WI38 (cell line): ENCODE measurements around the gene ERI2.

ENCODE experiments used
- H3K4me3 ChIP-seq: 2 replicates; pipeline ENCODE4 v1.5.1; 2011; ENCODE audit warnings: low read depth, mild to moderate bottlenecking, control low read depth, low read length
- TF ChIP-seq, protein P1 (sequence below): IDR thresholded peaks from 2 replicates; pipeline ENCODE4 v1.5.1; 2012; ENCODE audit warnings: low read depth, mild to moderate bottlenecking, control low read depth, low read length

The ERI2 gene

DNA sequence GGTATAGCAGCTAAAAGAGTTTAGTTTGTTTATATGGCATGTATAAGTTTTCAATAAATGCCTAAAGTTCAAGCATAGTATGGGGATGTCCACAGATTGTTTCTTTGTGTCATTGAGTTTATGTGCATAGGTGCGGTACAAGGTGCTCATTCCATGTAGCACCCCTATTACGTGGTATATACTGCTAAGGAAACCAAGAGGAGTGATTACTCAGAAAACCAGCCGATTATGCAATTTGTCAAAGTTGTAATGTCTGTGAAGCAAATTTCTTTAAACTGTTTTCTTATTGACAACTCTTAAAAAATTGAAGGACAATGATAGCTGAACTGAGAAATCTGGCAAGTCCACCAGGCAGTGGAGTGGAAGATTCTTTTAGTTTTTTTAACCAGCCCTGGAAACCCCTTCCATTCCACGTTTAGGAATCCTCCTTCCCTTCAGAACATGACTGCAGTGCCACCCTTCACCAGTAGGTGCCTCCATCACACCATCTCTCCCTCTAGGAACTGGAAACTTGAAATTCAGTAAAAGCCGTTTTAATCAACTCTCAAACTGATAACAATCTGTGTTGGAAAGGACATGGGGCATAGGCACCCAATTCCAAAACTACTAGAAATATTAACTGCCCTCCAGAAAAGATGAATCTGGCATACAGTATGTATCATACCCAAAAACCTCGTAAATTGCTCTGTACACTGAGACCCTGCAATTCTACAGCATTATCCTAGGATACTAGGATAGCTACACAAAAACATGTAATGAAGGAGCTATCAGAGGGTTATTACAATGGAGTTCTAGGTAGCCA lies 43.5 kb upstream of the ERI2 start:
- H3K4me3 ChIP-seq, result no peak overlapping the region
- TF ChIP-seq, protein P1, sequence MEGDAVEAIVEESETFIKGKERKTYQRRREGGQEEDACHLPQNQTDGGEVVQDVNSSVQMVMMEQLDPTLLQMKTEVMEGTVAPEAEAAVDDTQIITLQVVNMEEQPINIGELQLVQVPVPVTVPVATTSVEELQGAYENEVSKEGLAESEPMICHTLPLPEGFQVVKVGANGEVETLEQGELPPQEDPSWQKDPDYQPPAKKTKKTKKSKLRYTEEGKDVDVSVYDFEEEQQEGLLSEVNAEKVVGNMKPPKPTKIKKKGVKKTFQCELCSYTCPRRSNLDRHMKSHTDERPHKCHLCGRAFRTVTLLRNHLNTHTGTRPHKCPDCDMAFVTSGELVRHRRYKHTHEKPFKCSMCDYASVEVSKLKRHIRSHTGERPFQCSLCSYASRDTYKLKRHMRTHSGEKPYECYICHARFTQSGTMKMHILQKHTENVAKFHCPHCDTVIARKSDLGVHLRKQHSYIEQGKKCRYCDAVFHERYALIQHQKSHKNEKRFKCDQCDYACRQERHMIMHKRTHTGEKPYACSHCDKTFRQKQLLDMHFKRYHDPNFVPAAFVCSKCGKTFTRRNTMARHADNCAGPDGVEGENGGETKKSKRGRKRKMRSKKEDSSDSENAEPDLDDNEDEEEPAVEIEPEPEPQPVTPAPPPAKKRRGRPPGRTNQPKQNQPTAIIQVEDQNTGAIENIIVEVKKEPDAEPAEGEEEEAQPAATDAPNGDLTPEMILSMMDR, result peak; percentile 99

DNA sequence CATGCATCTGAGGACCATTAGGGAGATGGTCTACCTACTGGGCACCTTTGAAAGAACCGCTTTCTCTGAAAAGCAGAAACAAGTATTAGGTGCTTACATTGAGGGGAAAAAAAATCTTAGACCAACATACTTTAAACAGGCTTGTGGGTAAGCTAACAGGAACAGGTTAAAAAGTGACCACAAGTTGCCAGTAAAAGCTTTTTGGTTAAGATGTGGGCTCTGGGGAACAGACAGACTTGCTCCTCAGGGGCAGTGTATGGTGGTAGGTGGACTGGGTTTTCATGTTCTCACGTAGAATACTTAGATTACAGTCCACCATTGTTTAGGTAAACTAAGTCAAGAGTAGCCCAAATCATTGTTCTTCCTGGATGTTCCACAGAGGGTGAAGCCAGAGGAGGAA lies 41.3 kb upstream of the ERI2 start:
- TF ChIP-seq, protein P1, result no peak
- no peak overlapping the region for H3K4me3 ChIP-seq

DNA sequence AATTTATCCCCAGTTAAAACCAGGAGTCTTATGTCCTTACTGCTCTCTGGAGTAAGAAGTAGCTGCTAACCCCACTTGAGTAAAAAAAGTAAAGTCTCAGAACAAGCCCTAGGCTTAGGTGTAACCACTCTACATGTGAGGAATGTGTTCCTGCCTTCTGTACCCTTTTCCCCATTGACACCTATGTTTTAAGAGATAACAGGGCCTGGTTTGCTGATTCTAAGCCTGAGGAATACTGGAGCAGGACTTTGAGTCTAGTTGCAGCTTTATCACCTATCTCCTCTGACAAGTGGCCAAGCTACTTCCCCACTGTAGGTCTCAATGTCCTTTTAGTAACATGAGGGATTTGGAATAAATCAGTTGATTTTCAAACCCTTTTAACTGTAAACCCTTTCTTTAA lies 40.3 kb upstream of the ERI2 start:
- no peak overlapping the region for H3K4me3 ChIP-seq
- TF ChIP-seq, protein P1, result no peak

DNA sequence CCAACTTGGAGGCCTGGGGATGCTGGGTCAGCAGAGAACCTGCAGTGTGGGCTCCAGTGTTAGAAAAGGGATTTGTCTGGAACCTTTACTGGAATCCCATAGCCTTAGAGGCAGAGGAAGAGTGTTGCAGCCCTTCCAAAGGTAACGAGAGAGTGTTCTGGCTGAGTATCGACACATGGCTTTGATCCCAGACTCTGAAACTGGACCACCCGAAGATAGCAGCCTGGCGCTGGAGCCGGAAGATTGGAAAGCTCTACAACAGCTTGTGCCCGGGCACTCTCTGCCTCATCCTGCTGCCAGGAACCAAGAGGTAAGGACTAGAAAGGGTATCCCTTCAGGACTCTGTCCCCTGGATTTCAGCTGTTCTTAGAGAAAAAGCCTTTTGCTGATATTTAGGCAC lies 39.8 kb upstream of the ERI2 start:
- TF ChIP-seq, protein P1, result no peak
- no peak overlapping the region for H3K4me3 ChIP-seq

GRCh38 chr16:20844588-20844987 lies 38.3 kb upstream of the ERI2 start:
- TF ChIP-seq, protein P1, result no peak
- no peak overlapping the region for H3K4me3 ChIP-seq

DNA sequence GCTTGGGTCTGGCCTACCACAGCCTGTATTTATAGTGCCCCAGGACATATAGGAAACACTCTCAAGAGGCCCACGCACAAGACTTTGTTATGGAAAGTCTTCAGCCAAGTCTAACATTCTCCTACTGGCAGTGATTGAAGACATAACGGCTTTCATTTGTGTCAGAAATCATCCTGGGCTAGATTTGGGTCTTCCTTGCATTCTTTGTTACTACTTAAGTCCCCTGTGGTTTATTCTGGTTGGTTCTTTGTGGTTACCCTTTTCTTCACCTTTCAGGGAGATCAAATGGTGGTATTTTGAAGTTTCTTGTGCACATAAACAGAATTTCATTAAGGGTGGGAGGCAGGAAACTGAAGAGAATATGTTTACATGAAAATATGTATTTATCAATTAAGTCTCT lies 37.8 kb upstream of the ERI2 start:
- TF ChIP-seq, protein P1, result no peak
- no peak overlapping the region for H3K4me3 ChIP-seq

- H3K4me3 ChIP-seq, result no peak overlapping the region
- TF ChIP-seq, protein P1, result no peak
Measured at GRCh38 chr16:20839504-20839903, 33.2 kb upstream of the ERI2 start.
